ENCODE data around the gene PRDM15.

GRCh38 chr21:41917531-41917930, 38.4 kb upstream of the PRDM15 start:
- TF ChIP-seq CTCF (IDR thresholded peaks at IDR 0.05 in 8 of 11, conservative IDR thresholded peaks at IDR 0.05 in 3 of 11) (no peak), POLR2A (IDR thresholded peaks at IDR 0.05) (no peak)
